AG08395 (cell line): Measurements from ENCODE around the gene JAM3.

Experiments used
- DNase-seq: peaks from one replicate; pipeline ENCODE4 v3.0.0; 2012; ENCODE audit warnings: mixed read lengths, low spot score

JAM3 gene

GRCh38 chr11:134039726-134040385 lies 29.0 kb upstream of the JAM3 start:
- no peak for DNase-seq

- DNase-seq: peak; percentile 64
Measured at GRCh38 chr11:134040386-134041302, 28.2 kb upstream of the JAM3 start.

GRCh38 chr11:134041349-134041748 lies 27.5 kb upstream of the JAM3 start:
- DNase-seq: no peak

GRCh38 chr11:134041791-134042696 lies 26.8 kb upstream of the JAM3 start:
- DNase-seq: peak; percentile 76

- DNase-seq: no peak
Measured at GRCh38 chr11:134043821-134044420, 25.0 kb upstream of the JAM3 start.

GRCh38 chr11:134044514-134045284 lies 24.2 kb upstream of the JAM3 start:
- DNase-seq: no peak

GRCh38 chr11:134045799-134046635 lies 22.9 kb upstream of the JAM3 start:
- no peak for DNase-seq

- DNase-seq: no peak
Measured at GRCh38 chr11:134046681-134047449, 22.0 kb upstream of the JAM3 start.

- DNase-seq: peak; percentile 95
Measured at GRCh38 chr11:134047586-134047999, 21.3 kb upstream of the JAM3 start.

GRCh38 chr11:134048028-134048427 lies 20.8 kb upstream of the JAM3 start:
- no peak for DNase-seq

- DNase-seq: no peak
Measured at GRCh38 chr11:134049303-134049702, 19.6 kb upstream of the JAM3 start.

GRCh38 chr11:134050541-134051383 lies 18.1 kb upstream of the JAM3 start:
- peak; percentile 81 for DNase-seq

- no peak for DNase-seq
Measured at GRCh38 chr11:134052395-134052987, 16.4 kb upstream of the JAM3 start.

- DNase-seq: peak; percentile 34
Measured at GRCh38 chr11:134052988-134053945, 15.6 kb upstream of the JAM3 start.

- no peak for DNase-seq
Measured at GRCh38 chr11:134055029-134055428, 13.8 kb upstream of the JAM3 start.

GRCh38 chr11:134060316-134060715 lies 8.6 kb upstream of the JAM3 start:
- DNase-seq: no peak
